H9 (cell line): ENCODE data around the gene SPATA16. TPM values are rescaled to one million over a fixed set of nuclear protein-coding genes. Genes with fewer than 3 reads are reported as not detected.

Experiments used
- DNase-seq: peaks from one replicate; pipeline ENCODE4 v3.0.0-alpha.2; 2017
- H2AFZ ChIP-seq: one replicate; pipeline ENCODE4 v1.6.1; 2013; ENCODE audit warnings: mild to moderate bottlenecking, low read length, control low read depth, moderate library complexity
- H2AK5ac ChIP-seq: 2 replicates; pipeline ENCODE4 v1.6.1; 2013; ENCODE audit warnings: low read length, control low read depth, mixed read lengths; ENCODE audit not compliant: insufficient read length
- H2BK120ac ChIP-seq: one replicate; pipeline ENCODE4 v1.6.1; 2013; ENCODE audit warnings: low read depth, mild to moderate bottlenecking, low read length, control low read depth, inconsistent platforms; ENCODE audit not compliant: poor library complexity, severe bottlenecking
- H2BK12ac ChIP-seq: 2 replicates; pipeline ENCODE4 v1.6.1; 2013; ENCODE audit warnings: low read length, control low read depth, mixed read lengths, low read depth; ENCODE audit not compliant: insufficient read length
- H2BK15ac ChIP-seq: 2 replicates; pipeline ENCODE4 v1.6.1; 2013; ENCODE audit warnings: low read depth, low read length, control low read depth
- H2BK20ac ChIP-seq: one replicate; pipeline ENCODE4 v1.6.1; 2013; ENCODE audit warnings: low read depth, mild to moderate bottlenecking, low read length, control low read depth, inconsistent platforms; ENCODE audit not compliant: poor library complexity, severe bottlenecking
- H2BK5ac ChIP-seq: 2 replicates; pipeline ENCODE4 v1.6.1; 2013; ENCODE audit warnings: low read length, control low read depth, mixed read lengths; ENCODE audit not compliant: insufficient read length
- H3K14ac ChIP-seq: 2 replicates; pipeline ENCODE4 v1.6.1; 2013; ENCODE audit warnings: low read length, control low read depth; ENCODE audit not compliant: insufficient read depth
- H3K18ac ChIP-seq: 2 replicates; pipeline ENCODE4 v1.6.1; 2013; ENCODE audit warnings: low read depth, mild to moderate bottlenecking, mixed read lengths, low read length, control low read depth; ENCODE audit not compliant: insufficient read length
- H3K23ac ChIP-seq: 2 replicates; pipeline ENCODE4 v1.6.1; 2013; ENCODE audit warnings: low read length, control low read depth, mixed read lengths, low read depth; ENCODE audit not compliant: insufficient read length
- H3K23me2 ChIP-seq: 2 replicates; pipeline ENCODE4 v1.6.1; 2013; ENCODE audit warnings: low read depth, mild to moderate bottlenecking, mixed read lengths, low read length, control low read depth; ENCODE audit not compliant: insufficient read length, poor library complexity, severe bottlenecking
- H3K27ac ChIP-seq: 2 replicates; pipeline ENCODE4 v1.5.1; 2013; ENCODE audit warnings: low read length, control low read depth, mixed read lengths, low read depth; ENCODE audit not compliant: insufficient read length
- H3K27me3 ChIP-seq: 2 replicates; pipeline ENCODE4 v1.6.1; 2013; ENCODE audit warnings: low read length, control low read depth, inconsistent platforms; ENCODE audit not compliant: insufficient read depth
- H3K4ac ChIP-seq: 2 replicates; pipeline ENCODE4 v1.6.1; 2013; ENCODE audit warnings: low read depth, mild to moderate bottlenecking, control low read depth, inconsistent platforms, low read length, moderate library complexity
- H3K4me1 ChIP-seq: 2 replicates; pipeline ENCODE4 v1.6.1; 2013; ENCODE audit warnings: low read length, control low read depth, inconsistent platforms; ENCODE audit not compliant: insufficient read depth
- H3K4me2 ChIP-seq: 2 replicates; pipeline ENCODE4 v1.6.1; 2013; ENCODE audit warnings: low read length, control low read depth, mixed read lengths; ENCODE audit not compliant: insufficient read length, insufficient read depth
- H3K56ac ChIP-seq: 2 replicates; pipeline ENCODE4 v1.6.1; 2013; ENCODE audit warnings: low read depth, mild to moderate bottlenecking, mixed read lengths, low read length, control low read depth; ENCODE audit not compliant: insufficient read length
- H3K79me1 ChIP-seq: 2 replicates; pipeline ENCODE4 v1.6.1; 2013; ENCODE audit warnings: low read depth, mild to moderate bottlenecking, moderate library complexity, low read length, control low read depth, inconsistent platforms; ENCODE audit not compliant: insufficient read depth, poor library complexity, severe bottlenecking
- H3K79me2 ChIP-seq: 2 replicates; pipeline ENCODE4 v1.6.1; 2013; ENCODE audit warnings: low read length, control low read depth, inconsistent platforms; ENCODE audit not compliant: insufficient read depth
- H3K9ac ChIP-seq: 2 replicates; pipeline ENCODE4 v1.6.1; 2013; ENCODE audit warnings: low read length, control low read depth, mixed read lengths; ENCODE audit not compliant: insufficient read length; ENCODE audit errors: extremely low read depth
- H3K9me3 ChIP-seq: one replicate; pipeline ENCODE4 v1.6.1; 2013; ENCODE audit warnings: low read depth, low read length, inconsistent platforms; ENCODE audit not compliant: control insufficient read depth
- H3T11ph ChIP-seq: one replicate; pipeline ENCODE4 v1.6.1; 2013; ENCODE audit warnings: mild to moderate bottlenecking, low read length, control low read depth, inconsistent platforms
- H4K20me1 ChIP-seq: one replicate; pipeline ENCODE4 v1.6.1; 2013; ENCODE audit not compliant: control insufficient read depth, insufficient read length, insufficient read depth
- H4K5ac ChIP-seq: 2 replicates; pipeline ENCODE4 v1.6.1; 2013; ENCODE audit warnings: low read depth, mild to moderate bottlenecking, mixed read lengths, low read length, control low read depth; ENCODE audit not compliant: insufficient read length
- H4K8ac ChIP-seq: replicated peaks from 2 replicates; pipeline ENCODE4 v1.6.1; 2013; ENCODE audit warnings: low read length, control low read depth, mixed read lengths, low read depth; ENCODE audit not compliant: insufficient read length
- H4K91ac ChIP-seq: 2 replicates; pipeline ENCODE4 v1.6.1; 2013; ENCODE audit warnings: low read depth, mild to moderate bottlenecking, moderate library complexity, mixed read lengths, low read length, control low read depth; ENCODE audit not compliant: insufficient read length
- H3K27ac Mint-ChIP-seq, 3 experiments: 2 replicates in 2 of 3; 3 replicates in 1 of 3; pipeline ENCODE4 v1.8.0; 2020 to 2021; ENCODE audit warnings: mixed read lengths in 3 of 3, mild to moderate bottlenecking in 1 of 3, moderate library complexity in 1 of 3
- H3K27me3 Mint-ChIP-seq: 2 replicates; pipeline ENCODE4 v1.8.0; 2021; ENCODE audit warnings: low read depth, mild to moderate bottlenecking, moderate library complexity, mixed read lengths
- H3K36me3 Mint-ChIP-seq, 3 experiments: 2 replicates in 2 of 3; 3 replicates in 1 of 3; pipeline ENCODE4 v1.8.0; 2020 to 2021; ENCODE audit warnings: low read depth in 3 of 3, mixed read lengths in 3 of 3; ENCODE audit not compliant: insufficient read depth in 1 of 3
- H3K4me1 Mint-ChIP-seq, 2 experiments: 2 replicates each; pipeline ENCODE4 v1.8.0; 2020; ENCODE audit warnings: mixed read lengths in 2 of 2
- H3K4me3 Mint-ChIP-seq, 2 experiments: 2 replicates in 1 of 2; 3 replicates in 1 of 2; pipeline ENCODE4 v1.8.0; 2020 to 2021; ENCODE audit warnings: mild to moderate bottlenecking in 2 of 2, mixed read lengths in 2 of 2, moderate library complexity in 1 of 2
- H3K9me3 Mint-ChIP-seq, 2 experiments: 2 replicates in 1 of 2; 3 replicates in 1 of 2; pipeline ENCODE4 v1.8.0; 2020; ENCODE audit warnings: mild to moderate bottlenecking in 2 of 2, mixed read lengths in 2 of 2, moderate library complexity in 1 of 2
- WGBS: extraction: QIAGEN DNeasy Blood & Tissue Kit; methylation state at CpG from one replicate; pipeline ENCODE4 v1.1.7; 2013; ENCODE audit warnings: missing lambda C conversion rate, low lambda C conversion rate, mixed read lengths; ENCODE audit not compliant: insufficient read length; ENCODE audit errors: extremely low coverage; 5-methylcytosine and 5-hydroxymethylcytosine counted together
- total RNA-seq: library from RNA; stranded (reverse); gene quantifications from 2 replicates; pipeline ENCODE4 v1.2.1, GENCODE V29; 2021
- TF ChIP-seq, protein P1 (sequence below): fragments of 200-600 bp; sonication (generic); conservative IDR thresholded peaks from 3 replicates; pipeline ENCODE4 v1.8.0; 2021; ENCODE audit warnings: antibody characterized with exemption, mild to moderate bottlenecking

SPATA16 gene
- total RNA-seq, 1 experiment from 2014 or later: not detected

DNA sequence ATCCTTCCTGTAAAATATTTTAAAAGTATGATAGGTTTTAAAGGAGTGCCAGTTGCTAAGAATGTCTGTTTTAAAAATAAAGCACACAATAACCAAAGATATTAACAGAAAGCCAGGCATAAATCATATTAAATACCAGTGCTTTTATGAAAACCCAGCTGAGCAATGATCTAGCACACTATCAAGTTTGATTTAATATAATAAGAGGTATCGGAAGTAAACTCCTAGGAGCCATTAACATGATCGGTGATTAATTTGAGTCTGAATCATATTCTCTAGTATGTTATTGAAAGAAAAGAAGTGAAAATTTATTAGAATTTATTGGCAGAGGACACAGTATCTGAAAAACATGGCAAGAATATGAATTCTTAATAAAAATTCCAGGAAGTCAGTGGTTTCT is 91.7 kb downstream of the SPATA16 start:
- Histone ChIP-seq H4K20me1 (no peaks in the 10 kb centered on the region), H2BK12ac (no peak overlapping the region), H3K4me2 (no peak overlapping the region), H2BK5ac (no peak overlapping the region), H3K56ac (no peak overlapping the region), H3K79me1 (no peaks in the 10 kb centered on the region), H3K27ac (no peak overlapping the region), H2AFZ (no peak overlapping the region), H3K23me2 (no peaks in the 10 kb centered on the region), H3K4ac (no peak overlapping the region), H3K79me2 (no peaks in the 10 kb centered on the region), H3K9ac (no peak overlapping the region), H2BK120ac (no peak overlapping the region), H3K4me1 (no peaks in the 10 kb centered on the region), H3K27me3 (no peaks in the 10 kb centered on the region), H3K18ac (no peak overlapping the region), H3K23ac (no peak overlapping the region), H3T11ph (no peak overlapping the region), H3K9me3 (no peaks in the 10 kb centered on the region), H4K91ac (no peak overlapping the region), H4K5ac (no peak overlapping the region), H2BK15ac (no peak overlapping the region), H2AK5ac (no peak overlapping the region), H3K14ac (no peak overlapping the region), H4K8ac (no peak overlapping the region), H2BK20ac (no peak overlapping the region)
- no peak for DNase-seq
- no CpG with 5 or more reads among the region's 2 CpGs for WGBS
- no peak overlapping the region for H3K4me3 Mint-ChIP-seq
- no peaks in the 10 kb centered on the region for H3K4me1 Mint-ChIP-seq
- no peaks in the 10 kb centered on the region for H3K9me3 Mint-ChIP-seq
- no peaks in the 10 kb centered on the region for H3K27me3 Mint-ChIP-seq
- H3K36me3 Mint-ChIP-seq: no peaks in the 10 kb centered on the region
- TF ChIP-seq, protein P1, sequence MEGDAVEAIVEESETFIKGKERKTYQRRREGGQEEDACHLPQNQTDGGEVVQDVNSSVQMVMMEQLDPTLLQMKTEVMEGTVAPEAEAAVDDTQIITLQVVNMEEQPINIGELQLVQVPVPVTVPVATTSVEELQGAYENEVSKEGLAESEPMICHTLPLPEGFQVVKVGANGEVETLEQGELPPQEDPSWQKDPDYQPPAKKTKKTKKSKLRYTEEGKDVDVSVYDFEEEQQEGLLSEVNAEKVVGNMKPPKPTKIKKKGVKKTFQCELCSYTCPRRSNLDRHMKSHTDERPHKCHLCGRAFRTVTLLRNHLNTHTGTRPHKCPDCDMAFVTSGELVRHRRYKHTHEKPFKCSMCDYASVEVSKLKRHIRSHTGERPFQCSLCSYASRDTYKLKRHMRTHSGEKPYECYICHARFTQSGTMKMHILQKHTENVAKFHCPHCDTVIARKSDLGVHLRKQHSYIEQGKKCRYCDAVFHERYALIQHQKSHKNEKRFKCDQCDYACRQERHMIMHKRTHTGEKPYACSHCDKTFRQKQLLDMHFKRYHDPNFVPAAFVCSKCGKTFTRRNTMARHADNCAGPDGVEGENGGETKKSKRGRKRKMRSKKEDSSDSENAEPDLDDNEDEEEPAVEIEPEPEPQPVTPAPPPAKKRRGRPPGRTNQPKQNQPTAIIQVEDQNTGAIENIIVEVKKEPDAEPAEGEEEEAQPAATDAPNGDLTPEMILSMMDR: no peak
- H3K27ac Mint-ChIP-seq: no peak overlapping the region
